OCI-LY3 (cell line): ENCODE results near the gene CALD1.

Source experiments
- CTCF ChIP-seq: fragments of 200-600, 300-600 bp; sonication (generic); IDR thresholded peaks from 2 replicates; pipeline ENCODE4 v1.5.1; 2014; ENCODE audit warnings: antibody characterized with exemption, low read length, low read depth
- EZH2phosphoT487 ChIP-seq: fragments of 200-600 bp; shearing (Covaris generic); IDR thresholded peaks from 2 replicates; pipeline ENCODE4 v1.6.1; 2018; ENCODE audit warnings: antibody characterized with exemption, mixed run types, low read depth

DNA sequence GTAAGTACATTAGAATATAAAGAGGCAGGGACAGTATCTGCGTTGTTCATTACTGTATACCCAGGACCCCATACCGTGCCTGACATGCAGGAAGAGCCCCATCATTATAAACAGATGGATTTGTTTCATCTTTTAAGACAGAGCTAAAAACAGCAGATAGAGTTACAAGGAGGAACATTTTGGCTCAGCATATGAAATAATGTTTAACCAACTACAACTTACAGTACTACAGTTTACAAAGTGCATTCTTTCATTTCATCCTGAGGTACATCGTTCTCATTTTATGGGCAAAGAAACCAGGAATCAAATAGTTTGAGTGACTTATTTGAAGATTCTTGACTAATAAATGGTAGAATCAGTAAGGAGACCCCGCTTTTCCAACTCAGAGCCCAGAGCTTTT, 168.8 kb downstream of the CALD1 start:
- TF ChIP-seq CTCF (no peak), EZH2phosphoT487 (no peak)
